CD4-positive, CD25-positive, alpha-beta regulatory T cell (primary cell): ENCODE results near the gene RELCH. TPM values are rescaled to one million over a fixed set of nuclear protein-coding genes. Genes with fewer than 3 reads are reported as not detected.

Source experiments
- polyA plus RNA-seq, 4 donors: library from polyadenylated mRNA; unstranded; fragments of 300-500 nt; fragmentation: Illumina TruSeq; gene quantifications; one replicate each; pipeline ENCODE4 v1.2.3, GENCODE V29; 2021
- total RNA-seq: library from RNA; stranded (reverse); gene quantifications from one replicate; pipeline ENCODE4 v1.2.3, GENCODE V29; 2022

The RELCH gene
- total and polyA plus RNA-seq, 5 donors from 2014 or later: 7.6 to 76.5 (median 9.3) TPM

Other genes starting within 250 kb of the RELCH start
- 14.0 TPM for gene PIGN, start 199 bp upstream of the RELCH start, total RNA-seq
- 10 to 100 TPM; 11.1 to 14.6 (median 11.9) TPM for gene PIGN, start 199 bp upstream of the RELCH start, polyA plus RNA-seq
- gene TNFRSF11A, start 138.1 kb downstream of the RELCH start, total RNA-seq: 2.2 TPM
- gene TNFRSF11A, start 138.1 kb downstream of the RELCH start, polyA plus RNA-seq: 1 to 10 TPM in 3 of 4 donors, under 1 TPM in 1; 0.93 to 3.6 (median 1.6) TPM